Activated naive CD4-positive, alpha-beta T cell treated with Interleukin-2 at 50 U/mL for 16 hours (primary cell): ENCODE measurements around the gene GDPD5.

ENCODE experiments used
- DNase-seq: peaks from one replicate; pipeline ENCODE4 v3.0.0-alpha.2; 2020

GDPD5 gene

GRCh38 chr11:75471176-75471973 lies 54.4 kb downstream of the GDPD5 start:
- no peak for DNase-seq

DNA sequence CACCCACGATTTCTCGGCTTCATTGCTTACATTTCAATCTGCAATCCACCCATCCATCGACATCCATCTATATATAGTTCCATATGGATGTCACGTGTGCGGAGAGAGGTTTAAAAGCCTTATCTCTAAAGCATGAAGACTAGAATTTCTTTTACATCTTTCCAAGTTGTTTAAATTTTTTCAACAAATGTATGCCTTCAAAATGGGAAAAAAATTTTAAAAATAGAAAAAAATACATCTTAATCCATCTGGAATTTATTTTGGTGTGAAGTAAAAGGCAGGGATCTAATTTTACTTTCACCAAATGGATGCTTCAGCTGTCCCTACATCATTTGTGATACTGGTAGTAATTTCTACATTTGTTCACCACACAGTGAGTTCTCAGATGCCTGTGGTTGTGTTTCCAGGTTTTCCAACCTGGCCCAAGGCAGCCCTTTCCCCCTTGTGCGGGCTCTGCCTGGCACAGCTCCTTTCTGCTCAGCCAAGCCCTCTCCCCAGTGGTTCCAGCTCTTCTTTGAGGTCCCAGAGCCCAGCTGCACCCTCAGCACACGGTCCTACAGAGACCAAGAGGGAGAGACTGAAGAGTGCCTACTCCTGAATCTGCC lies 55.2 kb downstream of the GDPD5 start:
- DNase-seq: no peak

- no peak for DNase-seq
Observed at GRCh38 chr11:75469785-75470405, 55.8 kb downstream of the GDPD5 start.

- no peak for DNase-seq
Observed at GRCh38 chr11:75468534-75469340, 57.0 kb downstream of the GDPD5 start.

GRCh38 chr11:75467881-75468280 lies 57.9 kb downstream of the GDPD5 start:
- no peak for DNase-seq

DNA sequence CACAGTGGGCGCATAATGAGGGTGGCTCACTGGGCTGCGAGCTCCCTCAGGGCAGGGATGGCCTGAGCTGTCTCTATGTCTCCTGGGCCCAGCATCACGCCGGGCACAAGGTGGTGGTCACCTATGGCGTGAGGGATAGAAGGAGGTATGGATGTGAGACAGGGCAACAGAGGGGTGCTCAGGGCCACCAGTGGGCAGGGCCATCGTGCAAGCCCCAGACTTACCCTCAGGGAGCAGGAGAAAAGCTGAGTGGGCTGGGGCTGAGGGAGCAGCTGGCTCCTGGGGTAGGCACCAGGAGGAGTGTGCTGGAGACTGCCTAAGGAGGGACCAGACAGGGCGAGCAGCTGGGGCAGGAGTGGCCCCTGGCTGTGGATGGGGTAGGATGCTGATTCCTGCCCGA lies 58.4 kb downstream of the GDPD5 start:
- no peak for DNase-seq

DNA sequence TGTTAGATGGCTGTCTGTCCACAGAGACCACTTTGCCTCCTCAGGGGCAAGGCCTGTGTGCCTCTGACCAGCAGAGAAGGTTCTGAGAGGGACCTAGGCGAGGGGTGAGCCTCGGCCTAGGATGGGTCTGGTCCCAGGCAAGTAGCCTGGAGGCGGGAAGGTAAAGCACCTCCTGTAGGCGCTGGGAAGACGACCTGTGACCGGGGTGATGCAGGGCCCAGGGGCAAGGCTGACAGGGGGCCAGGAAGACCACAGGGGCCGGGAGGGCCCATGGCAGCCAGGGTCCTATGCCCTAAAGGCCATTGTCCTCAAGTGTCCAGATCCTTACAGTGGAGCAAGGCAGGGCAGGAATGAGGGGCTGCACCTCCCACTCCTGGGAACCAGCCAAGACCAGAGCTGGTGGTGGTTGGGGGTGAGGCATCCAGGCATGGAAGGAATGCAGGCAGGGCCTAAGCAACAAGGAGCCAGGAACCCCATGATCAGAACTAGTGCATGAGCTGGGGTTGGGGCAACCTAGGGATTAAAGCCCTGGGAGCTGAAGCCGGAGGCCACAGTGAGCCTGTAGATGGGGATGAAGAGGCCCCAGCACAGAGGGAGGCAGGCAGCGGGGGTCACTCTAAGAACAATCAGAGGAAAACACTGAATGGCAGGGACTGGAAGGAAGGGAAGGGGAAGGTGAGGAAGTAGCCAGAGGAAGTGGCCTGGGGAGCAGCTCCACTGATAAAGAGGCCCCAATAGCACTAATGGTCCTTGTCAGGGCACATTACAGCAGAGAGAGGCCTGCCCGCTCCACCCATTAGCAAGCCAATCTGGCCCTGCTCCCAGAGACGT lies 59.8 kb downstream of the GDPD5 start:
- DNase-seq: no peak

DNA sequence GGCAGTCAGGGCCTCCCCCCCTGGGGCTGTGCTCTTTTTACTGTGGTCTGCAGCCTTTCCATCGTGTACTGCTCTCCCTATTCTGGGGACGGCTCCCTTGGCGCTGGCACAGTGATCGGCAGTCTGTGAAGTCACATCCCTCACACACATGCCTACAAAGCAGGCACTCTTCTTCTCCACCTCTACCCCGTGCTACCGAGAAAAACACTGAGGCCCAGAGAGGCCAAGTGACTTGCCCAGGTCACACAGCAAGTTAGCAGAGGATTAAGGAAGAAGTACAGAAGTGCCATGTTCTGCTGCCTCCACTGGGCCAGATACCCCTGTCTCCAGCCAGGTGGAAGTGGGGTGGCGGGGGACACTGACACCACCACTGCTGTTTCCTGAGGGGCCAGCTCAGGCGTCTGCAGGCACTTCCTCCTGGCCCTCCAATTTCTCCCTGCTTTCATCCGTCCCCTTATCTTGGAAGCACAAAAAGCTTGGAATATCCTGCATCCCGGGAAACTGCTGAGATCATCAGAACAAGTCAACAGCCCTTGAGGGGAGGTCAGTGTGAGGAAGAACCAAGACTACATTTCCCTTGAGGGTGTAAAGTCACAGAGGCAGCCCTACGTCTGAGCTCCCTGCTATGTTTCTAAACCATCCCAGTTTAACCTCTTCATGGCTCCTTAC lies 62.5 kb downstream of the GDPD5 start:
- DNase-seq: no peak

DNA sequence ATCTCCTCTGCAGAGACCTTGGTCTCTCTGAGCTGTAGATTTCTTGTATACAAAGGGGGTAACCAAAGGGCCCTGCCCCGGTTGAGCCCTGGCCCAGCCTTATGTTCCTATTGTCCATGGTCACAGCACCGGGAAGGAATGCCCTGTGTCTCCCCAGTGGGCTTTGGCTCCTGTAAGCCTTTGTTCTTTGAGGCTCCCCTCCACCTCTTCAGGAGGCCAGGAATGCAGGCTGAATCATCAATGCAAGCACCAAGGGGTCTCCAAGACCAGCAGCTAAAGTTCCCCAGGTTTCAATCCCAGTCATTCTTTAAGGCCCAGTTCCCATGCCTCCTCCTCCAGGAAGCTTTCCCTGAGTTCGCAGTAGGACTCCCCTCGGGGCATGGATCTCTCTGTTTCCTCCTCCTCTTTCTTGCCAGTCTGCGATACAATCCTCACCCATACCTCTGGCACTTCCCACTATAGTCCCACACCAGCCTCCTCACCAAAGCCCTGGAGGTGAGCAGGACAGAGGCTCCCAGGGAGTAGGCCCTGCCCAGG lies 63.6 kb downstream of the GDPD5 start:
- DNase-seq: no peak

DNA sequence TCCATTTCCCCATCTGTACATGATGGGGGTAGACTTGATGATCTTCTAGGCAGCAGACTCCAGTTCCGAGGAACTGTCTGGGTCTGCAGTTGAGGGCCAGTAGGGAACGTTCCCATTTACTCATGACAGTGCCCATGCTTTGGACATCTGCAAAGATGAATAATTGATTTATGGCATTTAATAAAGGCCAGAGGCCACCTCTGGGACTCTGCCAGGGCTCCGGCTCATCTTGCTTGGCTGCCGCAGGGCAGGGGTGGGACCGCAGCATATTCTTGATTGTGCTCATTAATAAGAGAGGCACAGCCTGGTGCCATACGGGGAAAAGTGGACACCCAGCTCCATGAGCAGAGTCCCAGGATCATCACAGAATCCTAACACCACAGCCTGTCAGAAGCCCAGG lies 64.6 kb downstream of the GDPD5 start:
- no peak for DNase-seq

DNA sequence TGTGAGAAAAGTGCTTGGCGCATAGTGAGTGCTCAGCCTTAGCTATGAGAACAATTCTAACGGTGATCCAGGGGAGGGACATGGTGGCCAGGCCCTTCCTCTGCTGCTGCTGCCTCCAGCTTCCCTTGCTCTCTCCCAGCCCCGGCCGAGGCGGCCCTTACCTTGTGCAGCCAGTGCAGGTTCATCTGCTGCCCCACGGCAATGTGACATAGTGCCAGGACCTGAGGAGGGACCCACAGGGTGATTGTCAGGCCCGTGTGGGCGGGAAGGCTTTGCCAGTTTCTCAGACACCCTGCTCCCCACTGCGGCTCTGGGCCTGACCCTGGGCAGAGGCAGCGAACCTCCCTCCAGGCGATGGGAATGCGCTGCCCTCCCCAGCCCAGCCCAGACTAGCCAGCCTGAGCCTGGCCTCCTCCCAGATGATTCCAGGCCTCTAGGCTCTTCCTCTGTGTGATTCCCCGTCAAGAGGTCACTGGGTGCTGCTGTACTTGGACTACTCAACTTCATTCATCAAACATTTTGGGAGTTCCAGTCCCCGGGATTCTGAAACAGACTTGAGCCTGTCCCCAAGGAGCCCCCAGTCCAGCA lies 69.1 kb downstream of the GDPD5 start:
- no peak for DNase-seq

DNA sequence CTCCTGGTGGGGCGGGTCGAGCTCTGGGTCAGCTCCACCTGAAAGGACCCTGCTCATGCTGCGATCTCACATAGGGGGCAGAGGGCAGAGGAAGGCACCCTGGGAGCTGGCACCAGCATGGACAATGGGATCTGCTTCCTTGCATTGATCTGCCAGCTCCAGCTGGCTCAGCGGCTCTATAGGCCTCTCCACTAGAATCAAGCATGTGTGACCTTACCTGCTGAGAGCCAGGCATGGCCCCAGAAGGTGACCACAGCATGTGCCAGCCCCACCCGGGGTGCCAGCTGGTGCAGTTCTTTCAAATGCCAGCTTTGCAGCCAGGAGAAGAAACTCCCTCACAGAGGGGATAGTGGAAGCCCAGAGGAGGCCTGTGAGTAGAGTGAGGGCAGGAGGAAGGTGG lies 70.8 kb downstream of the GDPD5 start:
- no peak for DNase-seq

DNA sequence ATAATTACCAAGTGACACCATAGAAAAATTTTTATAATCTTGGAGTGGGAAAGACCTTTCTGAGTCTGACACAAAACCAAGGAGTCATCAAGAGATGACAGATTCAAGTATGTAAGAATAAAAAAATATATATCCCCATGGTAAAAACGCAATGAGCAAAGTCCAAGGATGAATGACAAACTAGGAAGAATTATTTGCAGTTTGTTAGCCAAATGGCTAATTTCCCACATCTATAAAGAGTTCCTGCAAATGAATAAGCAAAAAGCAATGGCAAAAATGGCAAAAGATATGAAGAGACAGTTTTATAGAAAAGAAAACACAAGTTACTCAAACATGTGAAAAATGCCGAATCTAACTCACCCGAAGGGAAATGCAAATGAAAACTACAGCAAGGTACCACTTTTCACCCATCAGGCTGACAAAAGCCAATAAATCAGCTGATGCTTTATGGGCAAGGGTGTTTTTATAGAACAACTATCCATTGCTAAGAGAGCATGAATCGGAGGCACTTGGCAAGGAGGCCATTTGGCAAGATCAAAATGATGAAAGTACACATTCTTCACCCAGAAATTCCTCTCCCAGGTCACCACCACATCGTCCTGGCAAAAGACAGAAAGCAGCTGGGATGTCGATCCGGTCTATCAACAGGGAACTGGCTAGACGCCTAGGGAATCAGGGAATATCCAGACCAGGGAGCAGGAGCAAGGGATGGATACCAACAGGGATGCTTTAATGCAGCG lies 71.7 kb downstream of the GDPD5 start:
- no peak for DNase-seq

GRCh38 chr11:75450826-75451821 lies 74.6 kb downstream of the GDPD5 start:
- DNase-seq: peak; percentile 41

GRCh38 chr11:75450236-75450635 lies 75.5 kb downstream of the GDPD5 start:
- no peak for DNase-seq

- no peak for DNase-seq
Observed at GRCh38 chr11:75449776-75450175, 76.0 kb downstream of the GDPD5 start.

- no peak for DNase-seq
Observed at GRCh38 chr11:75449271-75449670, 76.5 kb downstream of the GDPD5 start.

DNA sequence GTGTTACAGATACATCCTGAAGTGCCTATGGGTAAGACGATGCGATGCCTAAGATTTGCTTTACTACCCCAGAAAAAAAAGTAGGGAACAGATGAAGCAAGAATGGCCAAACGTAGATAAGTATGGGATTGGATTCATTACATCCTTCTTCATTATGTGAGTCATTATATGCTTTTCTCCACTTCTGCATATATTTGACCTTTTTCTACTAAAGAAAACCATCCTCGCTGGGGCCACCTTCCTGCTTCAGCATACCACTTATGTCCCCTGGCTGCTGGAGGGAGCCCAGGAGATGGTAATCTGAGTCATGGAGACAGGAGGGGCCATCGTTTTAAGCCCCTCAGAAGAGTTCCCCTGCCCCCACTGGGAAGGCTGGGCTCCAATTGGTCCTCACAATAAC lies 78.3 kb downstream of the GDPD5 start:
- DNase-seq: no peak

DNA sequence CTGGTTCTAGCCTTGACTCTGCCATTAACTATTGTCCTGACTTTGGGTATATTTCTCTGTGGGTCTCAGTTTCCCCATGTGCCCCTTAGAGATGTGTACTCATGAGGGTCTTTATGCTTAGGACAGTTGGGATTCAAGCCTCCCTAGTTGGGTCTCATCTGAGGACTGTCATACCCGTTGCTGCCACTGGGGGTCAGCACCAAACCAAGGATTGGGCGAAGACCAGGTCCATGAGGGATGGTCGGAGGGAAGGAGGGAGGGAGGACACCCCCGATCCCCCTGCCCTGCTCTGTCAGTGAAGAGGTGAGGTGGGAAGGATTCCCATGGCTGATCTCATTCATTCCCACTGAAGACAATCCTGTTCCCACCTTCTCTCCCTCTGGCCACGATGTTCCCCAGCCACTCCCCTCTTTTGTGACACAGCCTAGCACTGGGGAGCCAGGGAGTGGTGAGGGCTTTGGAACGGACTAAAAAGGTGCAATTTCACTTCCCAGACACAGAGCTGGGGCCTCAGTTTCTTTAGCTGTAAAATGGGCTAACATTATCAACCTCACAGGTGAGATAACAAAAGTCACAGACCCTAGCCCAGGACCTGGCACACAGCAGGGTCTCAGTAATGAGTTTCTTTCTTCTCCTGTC lies 80.3 kb downstream of the GDPD5 start:
- DNase-seq: peak; percentile 77
